Calu3 (cell line): ENCODE results near the gene HS6ST1. TPM values are rescaled to one million over a fixed set of nuclear protein-coding genes. Genes with fewer than 3 reads are reported as not detected.

Experiments
- BruUV-seq: library from RNA; stranded (reverse); fragments of 400-500 nt; replicated peaks from 2 replicates; lab custom pipeline; 2021; lab: Mats Ljungman, UMichigan
- CTCF ChIA-PET: fragments of 300-600 bp; sonication (Branson Sonifier 250); formaldehyde crosslinking; loops from one replicate; lab custom pipeline; 2022; ENCODE audit warnings: antibody characterized with exemption; lab: Charles Lee
- DNase-seq: peaks from one replicate; pipeline ENCODE4 v3.0.0; 2022
- H3K27ac Mint-ChIP-seq: one replicate; pipeline ENCODE4 v1.8.0; 2022; ENCODE audit warnings: mixed read lengths; ENCODE audit not compliant: unreplicated experiment
- H3K27me3 Mint-ChIP-seq: one replicate; pipeline ENCODE4 v1.8.0; 2022; ENCODE audit warnings: mixed read lengths; ENCODE audit not compliant: unreplicated experiment
- H3K36me3 Mint-ChIP-seq: one replicate; pipeline ENCODE4 v1.8.0; 2022; ENCODE audit warnings: mild to moderate bottlenecking, moderate library complexity, mixed read lengths; ENCODE audit not compliant: insufficient read depth, unreplicated experiment
- H3K4me1 Mint-ChIP-seq: one replicate; pipeline ENCODE4 v1.8.0; 2022; ENCODE audit warnings: mild to moderate bottlenecking, low read depth, mixed read lengths; ENCODE audit not compliant: unreplicated experiment
- H3K4me3 Mint-ChIP-seq: one replicate; pipeline ENCODE4 v1.8.0; 2022; ENCODE audit warnings: mild to moderate bottlenecking, low read depth, moderate library complexity, mixed read lengths; ENCODE audit not compliant: unreplicated experiment
- H3K9me3 Mint-ChIP-seq: one replicate; pipeline ENCODE4 v1.8.0; 2022; ENCODE audit warnings: low read depth, mixed read lengths; ENCODE audit not compliant: unreplicated experiment
- intact Hi-C: fragments of 100-400 bp; cut with micrococcal nuclease; formaldehyde crosslinking; loops from one replicate; pipeline ENCODE4 v1.10.0; 2022; ENCODE audit not compliant: unreplicated experiment
- total RNA-seq: library from RNA; stranded (reverse); gene quantifications from 2 replicates; pipeline ENCODE4 v1.2.3, GENCODE V29; 2022
- TF ChIP-seq, protein P1 (sequence below): fragments of 200-600 bp; IDR thresholded peaks from one replicate; pipeline ENCODE4 v1.8.0; 2022; ENCODE audit warnings: antibody characterized with exemption; ENCODE audit not compliant: unreplicated experiment

The HS6ST1 gene
- total RNA-seq, 1 experiment from 2014 or later: 34.6 TPM

DNA sequence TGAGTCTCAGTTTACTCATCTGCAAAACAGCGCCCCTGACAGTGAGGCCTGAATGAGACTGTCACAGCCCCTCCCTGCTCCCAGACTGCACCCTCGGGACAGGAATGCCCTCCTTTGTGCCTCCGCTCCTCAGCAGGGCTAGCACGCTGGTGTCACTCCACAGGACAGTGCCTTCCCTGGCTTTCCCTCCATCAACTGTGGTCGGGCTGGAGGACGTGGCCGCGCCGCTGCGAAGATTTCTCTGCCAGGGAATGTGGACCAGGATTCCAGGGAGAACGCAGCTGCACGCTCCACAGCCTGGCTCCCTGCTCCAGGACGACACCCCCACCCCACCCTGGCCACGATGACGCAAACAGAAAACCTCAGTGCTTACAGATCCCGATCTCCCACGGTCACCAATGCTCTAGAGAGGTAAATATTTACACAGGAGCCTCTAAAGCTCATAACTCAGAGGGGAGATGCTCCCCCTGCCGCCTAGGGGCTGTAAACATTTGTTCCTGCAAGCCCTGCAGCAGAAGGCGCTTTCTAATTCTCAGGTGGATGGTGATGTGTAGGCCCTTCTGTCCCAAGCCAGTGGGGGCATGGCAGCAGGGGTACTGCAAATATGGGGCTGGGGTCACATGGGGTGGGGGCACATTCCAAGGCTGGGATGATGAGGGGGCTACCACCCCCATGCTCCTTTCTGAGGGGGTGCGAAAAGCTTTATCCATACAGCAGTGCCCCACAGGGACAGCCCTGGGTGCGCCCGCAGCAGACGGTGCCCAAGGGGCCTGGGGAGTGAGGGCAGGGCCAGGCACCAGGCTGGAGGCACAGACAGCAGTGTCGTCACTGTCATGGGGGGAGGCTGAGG is 12.4 kb downstream of the HS6ST1 start:
- Mint-ChIP-seq H3K4me1 (peaks cover 5% of the 10 kb centered on the region), H3K4me3 (no peak overlapping the region), H3K27ac (no peak overlapping the region), H3K9me3 (no peaks in the 10 kb centered on the region), H3K36me3 (peaks cover 4% of the 10 kb centered on the region), H3K27me3 (no peaks in the 10 kb centered on the region)
- BruUV-seq: no TSS peak
- TF ChIP-seq, protein P1, sequence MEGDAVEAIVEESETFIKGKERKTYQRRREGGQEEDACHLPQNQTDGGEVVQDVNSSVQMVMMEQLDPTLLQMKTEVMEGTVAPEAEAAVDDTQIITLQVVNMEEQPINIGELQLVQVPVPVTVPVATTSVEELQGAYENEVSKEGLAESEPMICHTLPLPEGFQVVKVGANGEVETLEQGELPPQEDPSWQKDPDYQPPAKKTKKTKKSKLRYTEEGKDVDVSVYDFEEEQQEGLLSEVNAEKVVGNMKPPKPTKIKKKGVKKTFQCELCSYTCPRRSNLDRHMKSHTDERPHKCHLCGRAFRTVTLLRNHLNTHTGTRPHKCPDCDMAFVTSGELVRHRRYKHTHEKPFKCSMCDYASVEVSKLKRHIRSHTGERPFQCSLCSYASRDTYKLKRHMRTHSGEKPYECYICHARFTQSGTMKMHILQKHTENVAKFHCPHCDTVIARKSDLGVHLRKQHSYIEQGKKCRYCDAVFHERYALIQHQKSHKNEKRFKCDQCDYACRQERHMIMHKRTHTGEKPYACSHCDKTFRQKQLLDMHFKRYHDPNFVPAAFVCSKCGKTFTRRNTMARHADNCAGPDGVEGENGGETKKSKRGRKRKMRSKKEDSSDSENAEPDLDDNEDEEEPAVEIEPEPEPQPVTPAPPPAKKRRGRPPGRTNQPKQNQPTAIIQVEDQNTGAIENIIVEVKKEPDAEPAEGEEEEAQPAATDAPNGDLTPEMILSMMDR: no peak
- CTCF ChIA-PET: no interaction called here
- intact Hi-C loops: no loop called here
- no peak for DNase-seq

DNA sequence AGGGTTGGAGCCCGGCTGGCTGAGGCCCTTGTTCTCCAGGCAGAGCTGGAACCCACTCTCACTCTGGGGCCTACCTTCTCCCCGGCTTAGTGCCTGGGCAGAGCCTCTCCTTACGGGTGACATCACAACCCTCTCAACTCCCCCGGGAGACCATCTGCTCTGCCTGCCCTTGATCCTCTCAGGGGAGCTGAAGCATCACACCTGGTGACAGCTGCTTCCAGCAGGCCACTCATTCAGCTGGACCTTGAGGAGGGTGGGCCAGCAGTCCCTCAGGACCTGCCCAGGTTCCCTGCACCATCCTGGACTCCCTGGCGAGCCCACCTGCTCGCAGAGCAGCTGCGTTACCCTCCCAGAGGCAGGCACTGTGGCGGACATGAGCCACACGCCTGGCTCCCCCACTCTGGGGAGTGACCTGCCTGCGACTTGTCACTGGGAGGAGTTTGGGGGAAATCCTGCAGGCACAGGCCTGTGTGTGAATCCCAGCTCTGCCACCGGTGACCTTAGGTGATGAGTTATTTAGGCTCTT is 13.1 kb downstream of the HS6ST1 start:
- Mint-ChIP-seq H3K27me3 (no peaks in the 10 kb centered on the region), H3K4me3 (peak overlapping the region; percentile 21), H3K36me3 (peaks cover 4% of the 10 kb centered on the region), H3K27ac (no peak overlapping the region), H3K4me1 (peaks cover 5% of the 10 kb centered on the region), H3K9me3 (no peaks in the 10 kb centered on the region)
- DNase-seq: no peak
- intact Hi-C loops: loop anchor here (1.0 kb wide), 1 partner anchor 72 kb away; no protein-coding TSS in a partner anchor
- CTCF ChIA-PET: interaction anchor here (0.6 kb wide), 1 partner anchor 182 kb away, joined by 3 read pairs; no protein-coding TSS in a partner anchor
- BruUV-seq: no TSS peak
- TF ChIP-seq, protein P1: no peak

DNA sequence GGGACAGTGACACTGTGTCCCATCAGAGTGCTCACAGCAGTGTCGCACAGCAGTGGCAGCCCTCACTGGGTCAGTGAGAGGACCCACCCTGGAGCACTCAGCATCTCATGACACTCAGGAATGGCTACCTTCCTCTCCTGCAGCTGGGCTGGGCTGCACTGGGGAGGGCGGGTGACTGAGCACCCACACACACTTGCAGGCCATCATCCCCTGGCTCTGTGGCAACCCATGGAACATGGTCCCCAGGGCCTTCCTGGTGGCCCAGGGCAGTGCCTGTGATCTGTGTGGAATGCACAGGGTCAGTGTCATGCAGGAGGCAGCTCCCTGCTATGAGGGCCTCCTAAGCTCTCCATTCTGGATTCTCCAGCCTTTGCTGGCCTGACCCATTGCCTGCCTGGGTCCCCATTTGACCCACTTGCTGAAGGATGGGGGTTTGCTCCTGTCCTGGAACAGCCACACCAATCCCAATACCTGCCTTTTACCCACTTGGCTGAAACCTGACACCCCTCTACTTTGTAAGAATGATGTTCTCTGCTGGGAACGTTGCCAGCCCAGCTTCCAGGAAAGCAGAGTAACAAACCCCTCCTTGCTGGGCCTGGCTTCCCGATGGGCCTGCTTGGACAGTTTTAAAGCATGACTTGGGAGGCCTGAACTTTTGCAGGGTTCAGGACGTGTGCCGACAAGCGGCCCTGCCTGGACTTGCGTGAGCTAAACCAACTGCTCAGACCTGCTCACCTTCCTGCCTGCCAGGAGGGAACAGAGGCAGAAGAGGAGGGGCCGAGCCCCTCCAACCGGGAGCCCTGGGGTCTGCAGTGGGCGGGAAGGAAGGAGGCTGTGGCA is 13.7 kb downstream of the HS6ST1 start:
- DNase-seq: peak; percentile 72
- intact Hi-C loops: loop anchor here (1.0 kb wide), 1 partner anchor 72 kb away; no protein-coding TSS in a partner anchor
- H3K27me3 Mint-ChIP-seq: no peaks in the 10 kb centered on the region
- peaks cover 4% of the 10 kb centered on the region for H3K36me3 Mint-ChIP-seq
- H3K4me3 Mint-ChIP-seq: peak overlapping the region; percentile 21
- peaks cover 5% of the 10 kb centered on the region for H3K4me1 Mint-ChIP-seq
- CTCF ChIA-PET: interaction anchor here (0.6 to 0.7 kb wide), 2 partner anchors 183 to 826 kb away, joined by 3 read pairs; no protein-coding TSS in a partner anchor
- TF ChIP-seq, protein P1: no peak
- BruUV-seq: no TSS peak
- no peak overlapping the region for H3K27ac Mint-ChIP-seq
- H3K9me3 Mint-ChIP-seq: no peaks in the 10 kb centered on the region

DNA sequence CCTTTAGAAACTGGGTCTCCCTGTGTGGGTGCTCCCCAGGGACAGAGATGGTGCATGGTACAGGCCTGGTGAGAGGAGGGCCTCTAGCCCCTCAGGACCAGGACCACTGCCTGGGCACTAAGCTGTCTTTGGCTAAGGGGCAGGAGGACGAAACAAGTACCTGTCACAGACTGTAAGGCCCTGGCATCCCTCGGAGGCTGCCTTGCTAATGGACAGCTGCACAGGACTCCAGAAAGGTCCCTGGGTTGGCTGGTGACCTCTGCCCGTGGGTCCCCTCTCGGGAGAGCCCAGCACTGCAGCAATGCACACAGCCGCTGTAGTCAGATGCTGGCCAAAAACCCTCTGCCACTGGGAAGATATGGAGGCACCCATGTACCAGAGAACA is 14.3 kb downstream of the HS6ST1 start:
- Mint-ChIP-seq H3K9me3 (no peaks in the 10 kb centered on the region), H3K27ac (no peak overlapping the region), H3K27me3 (no peaks in the 10 kb centered on the region), H3K36me3 (peaks cover 4% of the 10 kb centered on the region), H3K4me3 (no peak overlapping the region), H3K4me1 (peaks cover 5% of the 10 kb centered on the region)
- no TSS peak for BruUV-seq
- TF ChIP-seq, protein P1: no peak
- DNase-seq: no peak
- CTCF ChIA-PET: interaction anchor here (0.7 kb wide), 1 partner anchor 827 kb away, joined by 3 read pairs; no protein-coding TSS in a partner anchor
- intact Hi-C loops: no loop called here
